D721Med (cell line): ENCODE measurements around the gene S1PR3.

Experiments
- DNase-seq: peaks from one replicate; pipeline ENCODE4 v3.0.0; 2011; ENCODE audit warnings: low spot score; ENCODE audit not compliant: insufficient read length
- FAIRE-seq: peaks from 2 replicates; lab custom pipeline; 2011; peaks lifted over from hg19 to GRCh38; lab: Jason Lieb, UNC
- TF ChIP-seq, protein P1 (sequence below): IDR thresholded peaks from 2 replicates; pipeline ENCODE4 v1.5.1; 2012; ENCODE audit warnings: mild to moderate bottlenecking, control low read depth; ENCODE audit not compliant: insufficient read depth; ENCODE audit errors: missing control alignments

S1PR3 gene

DNA sequence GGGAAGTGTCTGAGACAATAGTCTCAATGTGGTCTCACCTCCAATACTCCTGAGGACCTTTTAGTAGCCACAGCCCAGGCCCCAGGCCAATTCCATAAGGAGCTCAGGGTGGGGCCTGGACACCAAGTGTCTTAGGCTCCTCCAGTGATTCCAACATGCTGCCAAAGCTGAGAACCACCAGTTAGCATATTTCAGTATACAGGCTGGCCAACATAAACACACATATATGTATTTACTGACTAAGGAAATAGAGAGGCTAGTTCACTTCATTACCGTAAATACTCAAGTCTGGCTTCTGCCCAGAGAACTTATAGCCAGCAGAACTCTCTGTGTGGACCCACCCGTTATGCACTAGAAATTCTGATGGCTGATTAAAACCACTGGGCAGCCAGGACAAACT lies 24.1 kb downstream of the S1PR3 start:
- DNase-seq (no peak), FAIRE-seq (no peak)
- TF ChIP-seq, protein P1, sequence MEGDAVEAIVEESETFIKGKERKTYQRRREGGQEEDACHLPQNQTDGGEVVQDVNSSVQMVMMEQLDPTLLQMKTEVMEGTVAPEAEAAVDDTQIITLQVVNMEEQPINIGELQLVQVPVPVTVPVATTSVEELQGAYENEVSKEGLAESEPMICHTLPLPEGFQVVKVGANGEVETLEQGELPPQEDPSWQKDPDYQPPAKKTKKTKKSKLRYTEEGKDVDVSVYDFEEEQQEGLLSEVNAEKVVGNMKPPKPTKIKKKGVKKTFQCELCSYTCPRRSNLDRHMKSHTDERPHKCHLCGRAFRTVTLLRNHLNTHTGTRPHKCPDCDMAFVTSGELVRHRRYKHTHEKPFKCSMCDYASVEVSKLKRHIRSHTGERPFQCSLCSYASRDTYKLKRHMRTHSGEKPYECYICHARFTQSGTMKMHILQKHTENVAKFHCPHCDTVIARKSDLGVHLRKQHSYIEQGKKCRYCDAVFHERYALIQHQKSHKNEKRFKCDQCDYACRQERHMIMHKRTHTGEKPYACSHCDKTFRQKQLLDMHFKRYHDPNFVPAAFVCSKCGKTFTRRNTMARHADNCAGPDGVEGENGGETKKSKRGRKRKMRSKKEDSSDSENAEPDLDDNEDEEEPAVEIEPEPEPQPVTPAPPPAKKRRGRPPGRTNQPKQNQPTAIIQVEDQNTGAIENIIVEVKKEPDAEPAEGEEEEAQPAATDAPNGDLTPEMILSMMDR = no peak

DNA sequence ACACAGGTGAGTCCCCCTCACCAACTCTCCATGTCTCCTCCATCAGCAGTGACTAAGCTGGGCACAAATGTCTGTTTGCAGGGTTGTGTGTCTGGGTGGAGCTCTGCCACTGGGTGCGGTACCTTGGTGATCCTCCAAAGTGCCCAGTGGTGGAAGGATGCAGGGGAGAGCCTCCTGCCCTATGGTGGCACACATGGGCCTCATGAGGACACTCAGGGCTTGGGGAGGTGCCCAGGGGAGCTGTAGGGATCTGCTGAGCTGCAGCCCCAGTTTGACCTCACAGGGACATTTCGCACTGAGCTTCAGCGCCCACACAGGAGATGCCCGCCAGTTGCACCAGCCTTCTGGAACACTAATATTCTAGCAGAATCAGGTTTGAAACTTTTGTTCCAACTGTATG lies 29.5 kb downstream of the S1PR3 start:
- DNase-seq (no peak), FAIRE-seq (no peak)
- TF ChIP-seq, protein P1 = no peak

DNA sequence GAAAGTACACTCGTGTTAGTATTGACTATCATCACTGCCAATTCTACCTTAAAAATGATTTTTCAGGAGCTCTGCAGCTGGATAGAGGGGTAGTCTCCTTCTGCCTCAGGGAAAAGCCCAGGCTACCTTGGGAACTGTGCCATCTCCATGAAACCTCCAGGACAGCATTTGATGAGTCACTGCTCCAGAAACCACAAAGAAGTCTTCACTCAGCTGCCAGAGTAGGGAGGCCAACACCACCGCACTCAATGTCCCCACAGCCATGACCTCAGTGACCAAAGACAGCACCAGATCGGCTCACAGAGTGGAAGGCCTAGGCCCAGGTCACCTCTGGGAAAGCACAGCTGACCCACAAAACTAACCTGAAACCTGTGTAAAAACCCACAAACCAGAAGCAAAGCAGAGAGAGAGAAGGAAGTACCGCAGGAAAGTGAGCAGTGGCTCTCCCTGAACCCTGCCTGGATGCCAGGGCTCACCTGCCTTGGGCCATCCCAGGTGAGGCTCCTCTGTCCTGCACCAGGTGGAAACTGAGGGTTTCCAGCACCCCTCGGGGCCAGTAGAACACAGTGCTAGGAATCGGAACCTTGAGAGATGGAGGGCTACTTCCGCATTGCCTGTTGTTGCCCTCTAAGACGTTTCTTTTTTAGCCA lies 30.0 kb downstream of the S1PR3 start:
- DNase-seq = no peak
- TF ChIP-seq, protein P1 = no peak
- no peak for FAIRE-seq

DNA sequence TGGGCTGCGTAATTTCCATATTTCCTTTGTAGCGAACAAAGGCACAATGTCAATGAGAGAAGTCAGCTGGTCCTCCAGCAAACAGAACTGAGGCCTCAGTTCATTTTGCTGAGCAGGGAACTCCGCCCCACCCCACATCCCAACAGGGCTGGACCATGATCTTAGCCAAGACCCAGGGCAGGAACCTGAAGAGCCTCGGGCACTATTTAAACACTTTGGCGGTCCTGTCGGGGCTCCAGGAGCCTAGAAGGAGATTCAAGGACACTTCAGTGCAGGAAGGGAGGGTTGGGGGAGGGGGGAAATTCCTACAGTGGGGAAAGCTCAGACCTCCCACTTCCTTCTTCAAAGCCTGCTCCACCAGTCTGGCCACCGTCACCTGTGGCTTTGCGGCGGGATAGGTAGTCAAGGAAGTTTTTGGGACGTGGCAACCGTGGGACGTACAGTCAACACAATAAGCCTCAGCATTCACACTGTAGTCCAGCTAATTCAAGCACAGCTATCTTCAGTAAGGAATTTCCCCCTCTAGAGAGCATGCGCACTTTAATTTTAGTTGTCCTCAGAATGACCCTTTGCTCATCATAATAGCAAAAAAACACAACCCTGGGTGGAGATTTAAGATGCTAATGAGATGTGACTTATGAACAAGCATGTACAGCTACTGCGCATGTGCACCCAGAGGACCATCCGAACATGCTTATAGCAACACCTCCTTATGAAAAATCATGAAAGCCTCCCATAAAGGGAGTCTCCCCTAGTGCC lies 30.9 kb downstream of the S1PR3 start:
- DNase-seq (no peak), FAIRE-seq (no peak)
- TF ChIP-seq, protein P1 = no peak

DNA sequence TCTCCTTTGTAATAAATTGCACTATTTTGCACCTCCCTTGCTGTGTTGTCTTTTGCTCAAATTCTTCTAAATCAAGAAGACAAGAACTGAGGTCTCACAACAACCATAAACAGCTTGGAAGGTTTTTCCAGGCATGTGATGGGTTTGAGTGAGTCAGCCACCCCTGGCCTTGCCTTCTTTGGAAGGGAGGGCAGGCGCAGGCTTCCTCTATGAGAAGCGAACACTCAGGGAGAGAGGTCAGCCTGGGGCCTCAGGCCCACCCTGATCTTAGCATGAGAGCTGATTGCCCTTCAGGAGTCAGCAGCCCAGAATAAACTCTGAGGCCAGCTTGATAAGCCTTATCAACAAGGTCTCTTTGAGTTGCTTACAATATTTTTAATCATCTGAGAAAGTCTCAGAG lies 31.6 kb downstream of the S1PR3 start:
- FAIRE-seq = no peak
- TF ChIP-seq, protein P1 = no peak
- no peak for DNase-seq

DNA sequence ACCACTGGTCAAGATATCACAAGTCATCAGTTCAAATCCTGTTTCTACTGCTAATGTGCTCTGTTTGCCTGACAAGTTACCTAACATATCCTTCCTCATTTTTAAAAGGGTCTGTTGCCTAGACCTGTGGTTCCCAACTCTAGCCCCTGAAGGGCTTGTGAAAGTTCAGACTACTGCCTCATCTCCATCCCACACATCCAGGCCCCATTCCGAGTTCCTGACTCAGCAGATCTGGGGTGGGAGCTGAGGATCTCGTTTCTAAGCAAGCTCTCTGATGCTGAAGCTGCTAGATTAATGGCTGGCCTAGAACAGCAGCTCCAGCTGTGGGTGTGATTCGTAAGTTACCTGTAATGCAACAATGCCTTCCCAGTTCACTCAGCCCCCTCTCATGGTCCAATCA lies 32.5 kb downstream of the S1PR3 start:
- DNase-seq = no peak
- FAIRE-seq = no peak
- TF ChIP-seq, protein P1 = no peak

DNA sequence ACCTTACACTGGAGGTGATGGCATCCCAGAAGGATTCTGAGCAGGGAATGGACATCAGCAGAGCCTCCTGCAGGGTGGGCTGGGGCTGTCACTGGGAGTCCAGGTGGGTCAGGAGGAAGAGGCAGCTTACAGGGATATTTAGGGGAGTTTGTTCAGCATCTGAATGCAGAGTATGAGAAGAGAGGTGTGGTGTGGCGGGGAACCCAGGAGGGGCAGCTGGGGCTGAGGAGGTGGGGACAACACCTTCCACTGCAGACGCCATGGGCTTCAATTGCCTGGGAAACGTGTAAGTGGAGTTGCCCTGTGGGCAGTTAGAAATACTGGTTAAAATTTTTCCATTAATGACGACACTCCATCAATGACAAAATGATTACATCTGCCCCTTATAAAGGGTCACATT lies 33.5 kb downstream of the S1PR3 start:
- DNase-seq = no peak
- no peak for FAIRE-seq
- TF ChIP-seq, protein P1 = no peak
